ENCODE data around the gene ARPIN. TPM values are rescaled to one million over a fixed set of nuclear protein-coding genes. Genes with fewer than 3 reads are reported as not detected.

ARPIN gene
- total RNA-seq, 2 experiments from 2014 or later: not detected

DNA sequence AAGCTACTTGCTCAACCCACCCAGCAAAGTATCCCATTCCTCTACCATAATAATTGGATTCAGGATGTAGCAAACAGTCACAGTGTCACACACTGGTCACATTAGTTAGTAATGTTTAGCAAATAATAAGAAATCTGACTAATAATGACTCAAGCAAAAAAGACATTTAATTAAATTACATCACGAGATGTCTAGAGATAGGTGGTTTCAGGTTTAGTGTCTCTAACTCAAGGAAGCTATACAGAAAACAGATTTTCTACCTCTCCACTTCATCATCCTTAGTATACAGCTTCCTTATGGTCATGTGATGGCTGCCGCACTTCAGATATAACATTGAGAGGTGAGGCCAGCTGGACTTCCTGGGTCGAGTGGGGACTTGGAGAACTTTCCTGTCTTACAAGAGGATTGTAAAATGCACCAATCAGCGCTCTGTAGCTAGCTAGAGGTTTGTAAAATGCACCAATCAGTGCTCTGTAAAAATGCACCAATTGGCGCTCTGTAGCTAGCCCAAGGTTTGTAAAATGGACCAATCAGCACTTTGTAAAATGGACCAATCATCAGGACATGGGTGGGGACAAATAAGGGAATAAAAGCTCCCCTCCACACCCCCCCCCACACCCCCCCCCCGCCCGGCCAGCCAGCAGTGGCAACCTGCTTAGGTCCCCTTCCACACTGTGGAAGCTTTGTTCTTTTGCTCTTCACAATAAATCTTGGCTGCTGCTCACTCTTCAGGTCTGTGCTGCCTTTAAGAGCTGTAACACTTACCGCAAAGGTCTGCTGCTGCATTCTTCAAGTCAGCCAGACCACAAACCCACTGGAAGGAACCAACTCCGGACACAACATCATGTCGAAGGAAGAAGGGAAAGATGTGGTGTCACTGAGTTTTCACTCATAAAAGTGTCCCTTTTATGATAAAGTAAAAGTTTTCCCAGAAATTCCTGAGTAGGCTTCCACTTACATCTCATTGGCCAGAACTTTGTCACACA, 24.9 kb upstream of the ARPIN start:
- Mint-ChIP-seq H3K4me1 (ENCODE audit: low read depth) (peaks cover 32% of the 10 kb centered on the region), H3K4me3 (no peak overlapping the region), H3K27ac (no peak overlapping the region), H3K9me3 (ENCODE audit: insufficient read depth) (no peaks in the 10 kb centered on the region), H3K36me3 (ENCODE audit: low read depth) (no peaks in the 10 kb centered on the region), H3K27me3 (ENCODE audit: low read depth) (peaks cover 26% of the 10 kb centered on the region)
- peak; percentile 37 for DNase-seq
- ATAC-seq: no peak
- ChIA-PET POLR2A (interaction anchor here (0.6 kb wide), 1 partner anchor 301 kb away, joined by 3 read pairs; no protein-coding TSS in a partner anchor), CTCF (interaction anchor here (1.3 to 1.9 kb wide), 3 partner anchors 39 to 176 kb away, joined by 4 to 7 read pairs (median 5); no protein-coding TSS in a partner anchor)

DNA sequence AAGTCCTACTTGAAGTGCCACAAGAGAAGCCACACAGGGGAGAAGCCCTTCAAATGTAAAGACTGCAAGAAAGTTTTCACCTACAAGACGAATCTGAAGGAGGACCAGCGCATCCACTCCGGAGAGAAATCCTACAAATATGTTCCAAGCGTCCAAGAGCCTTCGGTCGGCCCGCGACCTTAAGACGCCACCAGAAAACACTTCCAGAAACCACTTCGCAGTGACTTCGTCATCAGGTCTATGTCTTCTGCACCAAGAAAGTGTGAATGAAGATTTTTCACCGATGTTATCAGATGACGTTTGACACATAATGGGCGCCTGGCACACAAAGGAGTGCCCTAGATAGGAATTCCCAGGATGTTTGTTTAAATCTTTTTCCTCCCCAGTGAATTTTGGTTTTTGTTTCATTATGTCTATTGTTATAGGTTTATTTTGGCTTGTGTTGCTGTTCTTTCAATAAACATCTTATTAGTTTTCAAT, 24.1 kb upstream of the ARPIN start:
- ChIA-PET CTCF (interaction anchor here (0.9 to 1.5 kb wide), 6 partner anchors 17 to 176 kb away, joined by 3 to 7 read pairs (median 4); no protein-coding TSS in a partner anchor), POLR2A (no interaction called here)
- no peak overlapping the region for H3K4me3 Mint-ChIP-seq
- peaks cover 29% of the 10 kb centered on the region for H3K27me3 Mint-ChIP-seq (ENCODE audit: low read depth)
- no peaks in the 10 kb centered on the region for H3K36me3 Mint-ChIP-seq (ENCODE audit: low read depth)
- H3K27ac Mint-ChIP-seq: no peak overlapping the region
- H3K4me1 Mint-ChIP-seq (ENCODE audit: low read depth): peaks cover 32% of the 10 kb centered on the region
- no peak for ATAC-seq
- no peaks in the 10 kb centered on the region for H3K9me3 Mint-ChIP-seq (ENCODE audit: insufficient read depth)
- DNase-seq: no peak

DNA sequence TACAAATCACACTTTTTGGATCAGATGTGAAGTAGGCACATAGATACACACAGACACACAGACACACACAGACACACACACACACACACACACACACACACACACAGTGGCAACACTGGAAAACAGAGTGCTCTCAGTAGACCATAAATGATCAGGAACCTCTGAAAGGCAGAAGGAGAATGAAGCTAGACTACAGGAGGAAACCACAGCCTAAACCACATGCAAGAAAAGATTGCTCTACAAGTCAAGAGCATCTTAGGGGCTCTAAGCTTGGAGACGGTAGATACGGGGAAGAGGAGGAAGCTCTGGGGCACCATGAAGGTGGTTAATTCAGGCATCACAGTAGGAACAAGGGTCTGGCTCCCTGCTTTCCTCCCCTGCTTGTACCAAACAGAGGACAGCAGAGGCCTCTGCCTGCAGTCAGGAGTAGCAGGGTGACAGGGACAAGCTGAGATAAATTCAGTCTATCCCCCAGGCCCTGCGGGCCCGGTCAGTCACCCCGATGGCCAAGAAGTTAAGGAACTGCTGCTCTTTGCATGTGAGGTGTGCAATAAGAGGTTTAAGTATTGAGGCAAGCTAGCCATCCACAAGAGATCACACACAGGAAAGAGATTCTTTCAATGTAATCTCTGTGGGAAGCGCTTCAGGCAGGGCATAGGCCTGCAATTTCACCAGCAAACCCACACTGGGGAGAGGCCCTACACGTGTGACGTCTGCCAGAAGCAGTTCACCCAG, 23.5 kb upstream of the ARPIN start:
- ChIA-PET POLR2A (no interaction called here), CTCF (interaction anchor here (0.9 to 1.3 kb wide), 6 partner anchors 16 to 175 kb away, joined by 3 to 6 read pairs (median 3); no protein-coding TSS in a partner anchor)
- DNase-seq: peak; percentile 52
- no peak overlapping the region for H3K4me3 Mint-ChIP-seq
- peaks cover 31% of the 10 kb centered on the region for H3K27me3 Mint-ChIP-seq (ENCODE audit: low read depth)
- H3K4me1 Mint-ChIP-seq (ENCODE audit: low read depth): peaks cover 32% of the 10 kb centered on the region
- ATAC-seq: peak; percentile 92
- H3K36me3 Mint-ChIP-seq (ENCODE audit: low read depth): no peaks in the 10 kb centered on the region
- no peaks in the 10 kb centered on the region for H3K9me3 Mint-ChIP-seq (ENCODE audit: insufficient read depth)
- H3K27ac Mint-ChIP-seq: peak overlapping the region; percentile 12

DNA sequence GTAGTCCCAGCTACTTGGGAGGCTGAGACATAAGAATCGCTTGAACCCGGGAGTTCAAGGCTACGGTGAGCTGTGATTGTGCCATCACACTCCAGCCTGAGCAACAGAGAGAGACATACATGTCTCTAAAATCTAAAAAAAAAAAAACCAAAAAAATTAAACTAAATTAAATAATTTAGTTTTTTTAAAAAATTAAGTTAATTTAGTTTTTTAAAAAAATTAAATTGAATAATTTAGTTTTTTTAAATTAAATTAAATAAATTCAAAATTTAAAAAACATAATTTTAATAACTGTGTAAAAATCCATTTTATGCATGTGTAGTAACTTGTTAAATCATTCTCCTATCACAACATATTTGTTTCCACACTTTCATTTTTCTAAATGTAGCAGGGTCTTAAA, 20.1 kb upstream of the ARPIN start:
- CTCF ChIA-PET: no interaction called here

DNA sequence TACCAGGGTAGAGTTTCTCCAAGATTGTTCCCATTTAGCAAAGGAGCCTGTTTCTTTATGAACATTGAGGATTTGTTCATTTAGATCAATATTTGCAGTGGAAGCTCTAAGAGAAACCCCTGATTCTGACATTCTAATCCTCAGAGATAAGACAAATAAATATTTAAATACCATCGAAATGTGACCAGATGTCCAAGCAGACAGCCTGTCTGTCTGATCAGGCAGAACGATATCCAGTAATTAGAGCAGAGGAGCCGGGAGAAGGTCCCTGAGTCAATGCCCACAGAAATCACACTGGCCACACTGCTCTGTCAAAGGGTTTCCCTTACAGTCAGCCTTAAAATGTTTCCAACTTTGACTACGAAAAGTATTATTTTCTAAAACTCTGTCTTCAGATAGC, 15.7 kb upstream of the ARPIN start:
- no peak for ATAC-seq
- POLR2A ChIA-PET: no interaction called here
- peaks cover 30% of the 10 kb centered on the region for H3K27me3 Mint-ChIP-seq (ENCODE audit: low read depth)
- no peaks in the 10 kb centered on the region for H3K9me3 Mint-ChIP-seq (ENCODE audit: insufficient read depth)
- H3K4me1 Mint-ChIP-seq (ENCODE audit: low read depth): no peaks in the 10 kb centered on the region
- H3K4me3 Mint-ChIP-seq: no peak overlapping the region
- CTCF ChIA-PET: no interaction called here
- H3K27ac Mint-ChIP-seq: no peak overlapping the region
- DNase-seq: no peak
- no peaks in the 10 kb centered on the region for H3K36me3 Mint-ChIP-seq (ENCODE audit: low read depth)

More for the DNA sequence above, 20.1 kb upstream of the ARPIN start:
- POLR2A ChIA-PET: no interaction called here
- no peaks in the 10 kb centered on the region for H3K9me3 Mint-ChIP-seq (ENCODE audit: insufficient read depth)
- H3K27me3 Mint-ChIP-seq (ENCODE audit: low read depth): peaks cover 34% of the 10 kb centered on the region
- H3K4me3 Mint-ChIP-seq: no peak overlapping the region
- DNase-seq (no peak), ATAC-seq (no peak)
- H3K4me1 Mint-ChIP-seq (ENCODE audit: low read depth): peaks cover 26% of the 10 kb centered on the region
- H3K36me3 Mint-ChIP-seq (ENCODE audit: low read depth): no peaks in the 10 kb centered on the region
- no peak overlapping the region for H3K27ac Mint-ChIP-seq

DNA sequence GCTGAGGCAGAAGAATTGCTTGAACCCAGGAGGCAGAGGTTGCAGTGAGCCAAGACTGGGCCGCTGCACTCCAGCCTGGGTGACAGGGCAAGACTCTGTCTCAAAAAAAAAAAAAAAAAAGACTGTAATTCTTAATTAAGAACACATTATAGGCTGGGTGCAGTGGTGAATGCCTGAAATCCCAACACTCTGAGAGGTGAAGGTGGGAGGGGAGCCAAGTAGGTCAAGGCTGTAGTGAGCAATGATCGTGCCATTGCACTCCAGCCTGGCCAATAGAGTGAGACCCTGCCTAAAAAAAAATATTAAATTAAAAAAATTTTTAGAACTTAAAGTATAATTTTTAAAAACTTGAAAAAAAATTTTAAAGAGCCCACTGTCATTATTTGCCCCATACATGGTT, 13.4 kb upstream of the ARPIN start:
- Mint-ChIP-seq H3K9me3 (ENCODE audit: insufficient read depth) (no peaks in the 10 kb centered on the region), H3K36me3 (ENCODE audit: low read depth) (no peaks in the 10 kb centered on the region), H3K27ac (no peak overlapping the region), H3K4me1 (ENCODE audit: low read depth) (no peaks in the 10 kb centered on the region), H3K27me3 (ENCODE audit: low read depth) (peaks cover 19% of the 10 kb centered on the region), H3K4me3 (no peak overlapping the region)
- no peak for DNase-seq
- CTCF ChIA-PET: no interaction called here
- POLR2A ChIA-PET: no interaction called here
- no peak for ATAC-seq

DNA sequence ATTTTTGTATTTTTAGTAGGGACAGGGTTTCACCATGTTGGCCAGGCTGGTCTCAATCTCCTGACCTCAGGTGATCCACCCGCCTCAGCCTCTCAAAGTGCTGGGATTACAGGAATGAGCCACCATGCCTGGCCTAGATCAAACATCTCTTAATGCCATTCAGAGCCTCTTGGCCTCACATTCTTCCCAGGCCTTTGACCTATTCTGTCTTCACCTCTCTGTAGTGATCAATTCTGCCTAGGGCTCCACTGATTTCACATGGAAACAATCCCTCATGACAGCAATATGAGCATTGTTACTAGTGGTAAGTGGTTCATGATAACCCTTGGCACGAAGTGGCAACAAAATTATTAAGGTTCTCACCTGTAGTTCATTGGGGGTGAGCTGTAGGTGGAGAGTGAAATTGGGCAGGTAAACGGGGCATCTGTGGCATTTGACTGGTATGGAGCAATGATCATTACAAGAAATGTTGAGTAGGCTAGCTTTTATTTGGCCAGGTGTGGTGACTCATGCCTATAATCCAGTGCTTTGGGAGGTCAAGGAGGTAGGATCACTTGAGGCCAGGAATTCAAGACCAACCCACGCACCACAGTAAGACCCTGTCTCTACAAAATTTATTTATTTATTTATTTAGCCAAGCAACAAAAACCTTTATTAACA, 4.8 kb upstream of the ARPIN start:
- Mint-ChIP-seq H3K4me3 (no peak overlapping the region), H3K9me3 (ENCODE audit: insufficient read depth) (no peaks in the 10 kb centered on the region), H3K36me3 (ENCODE audit: low read depth) (no peaks in the 10 kb centered on the region), H3K27me3 (ENCODE audit: low read depth) (peaks cover 23% of the 10 kb centered on the region), H3K4me1 (ENCODE audit: low read depth) (no peaks in the 10 kb centered on the region), H3K27ac (no peak overlapping the region)
- DNase-seq: no peak
- CTCF ChIA-PET: interaction anchor here (1.5 to 1.6 kb wide), 3 partner anchors 19 to 169 kb away, joined by 3 to 7 read pairs (median 4); no protein-coding TSS in a partner anchor
- POLR2A ChIA-PET: interaction anchor here (1.1 kb wide), 1 partner anchor 24 kb away, joined by 5 read pairs; the partner anchor contains the start of gene AP3S2
- ATAC-seq: no peak

DNA sequence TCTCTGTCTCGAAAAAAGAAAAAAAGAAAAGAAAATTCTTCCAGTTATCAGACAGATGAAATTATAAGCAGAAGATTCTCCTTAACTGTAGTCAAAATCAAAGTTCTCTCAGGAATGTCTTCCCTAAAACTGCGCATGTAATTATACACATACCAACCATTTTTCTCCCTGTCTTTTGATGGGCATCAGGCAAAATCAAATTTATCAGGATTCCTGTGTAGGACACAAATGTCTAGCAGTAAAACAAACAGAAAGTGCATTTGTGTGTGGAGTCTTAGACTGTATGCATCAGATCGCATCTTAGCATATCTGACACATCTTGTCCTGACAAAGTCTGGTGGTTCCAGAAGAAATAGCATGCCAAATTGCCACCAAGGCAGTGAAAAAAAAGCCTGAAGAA, 3.9 kb upstream of the ARPIN start:
- Mint-ChIP-seq H3K4me3 (no peak overlapping the region), H3K36me3 (ENCODE audit: low read depth) (no peaks in the 10 kb centered on the region), H3K27me3 (ENCODE audit: low read depth) (peaks cover 29% of the 10 kb centered on the region), H3K27ac (no peak overlapping the region), H3K4me1 (ENCODE audit: low read depth) (no peaks in the 10 kb centered on the region), H3K9me3 (ENCODE audit: insufficient read depth) (no peaks in the 10 kb centered on the region)
- ChIA-PET CTCF (interaction anchor here (1.5 kb wide), 1 partner anchor 170 kb away, joined by 3 read pairs; no protein-coding TSS in a partner anchor), POLR2A (no interaction called here)
- no peak for DNase-seq
- no peak for ATAC-seq

DNA sequence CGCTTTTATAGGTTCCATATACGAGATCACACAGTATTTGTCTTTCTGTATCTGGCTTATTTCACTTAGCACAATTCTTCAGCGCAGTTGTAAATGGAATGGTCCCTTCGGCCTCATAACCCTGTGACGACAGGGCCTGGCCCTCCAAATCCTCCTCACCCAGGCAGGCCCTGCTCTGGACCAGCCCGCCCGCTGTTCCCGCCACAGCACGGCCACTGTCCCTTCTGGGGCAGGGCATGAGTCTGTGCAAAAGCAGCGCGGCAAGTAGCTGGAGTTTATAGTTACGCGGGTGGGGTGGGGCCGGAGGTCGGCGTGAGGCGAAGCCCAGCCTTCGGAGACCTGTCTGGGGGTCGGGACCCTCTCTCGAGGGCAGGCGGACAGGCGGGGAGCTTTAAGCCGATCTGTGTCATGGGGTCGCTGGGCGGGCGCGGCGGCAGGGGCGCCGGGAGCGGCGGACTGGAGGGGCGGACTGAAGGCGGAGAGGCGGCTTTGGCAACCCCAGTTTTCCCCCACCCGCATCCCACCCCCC, 543 bp downstream of the ARPIN start:
- H3K36me3 Mint-ChIP-seq (ENCODE audit: low read depth): no peaks in the 10 kb centered on the region
- ATAC-seq (no peak), DNase-seq (no peak)
- no peaks in the 10 kb centered on the region for H3K4me1 Mint-ChIP-seq (ENCODE audit: low read depth)
- H3K27me3 Mint-ChIP-seq (ENCODE audit: low read depth): peaks cover 48% of the 10 kb centered on the region
- no peak overlapping the region for H3K27ac Mint-ChIP-seq
- ChIA-PET CTCF (interaction anchor here (1.2 kb wide), 1 partner anchor 19 kb away, joined by 4 read pairs; no protein-coding TSS in a partner anchor), POLR2A (no interaction called here)
- H3K4me3 Mint-ChIP-seq: peak overlapping the region; percentile 22
- no peaks in the 10 kb centered on the region for H3K9me3 Mint-ChIP-seq (ENCODE audit: insufficient read depth)

DNA sequence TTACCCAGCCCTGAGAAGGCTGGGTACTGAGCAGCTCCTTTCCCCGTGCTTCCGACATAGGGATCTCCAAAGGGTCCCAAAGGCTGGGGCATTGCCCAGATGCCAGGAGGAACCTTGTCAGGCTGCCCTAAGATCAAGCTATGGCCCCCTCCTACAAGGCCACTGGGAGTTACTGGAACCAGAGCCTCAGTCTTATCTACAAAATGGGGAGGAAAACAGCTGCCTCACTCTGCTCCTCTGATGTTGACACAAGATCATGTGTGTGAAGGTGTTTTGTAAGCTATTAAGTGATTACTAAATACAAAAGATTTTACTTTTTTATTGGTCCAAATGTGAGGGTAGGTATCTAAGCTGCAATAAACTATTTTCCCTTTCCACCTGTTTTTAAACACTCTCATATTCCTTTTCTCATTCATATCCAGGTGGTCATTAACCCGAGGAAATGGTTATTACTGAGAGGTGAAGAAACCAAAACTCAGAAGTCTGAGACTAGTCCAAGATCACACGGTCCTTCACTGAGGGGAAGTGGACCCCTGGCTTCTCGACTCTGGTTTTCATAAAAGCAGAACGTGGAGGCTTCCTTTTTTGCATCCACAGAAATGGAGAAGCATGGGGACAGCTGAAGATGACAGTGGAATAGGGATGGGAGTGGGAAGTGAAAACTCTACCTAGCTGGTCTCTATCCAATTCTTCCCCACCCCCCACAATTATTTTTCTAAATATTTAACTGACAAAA, 1.7 kb downstream of the ARPIN start:
- no peaks in the 10 kb centered on the region for H3K4me1 Mint-ChIP-seq (ENCODE audit: low read depth)
- ChIA-PET POLR2A (interaction anchor here (0.9 kb wide), 1 partner anchor 15 kb away, joined by 3 read pairs; no protein-coding TSS in a partner anchor), CTCF (interaction anchor here (1.1 to 1.3 kb wide), 3 partner anchors 12 to 61 kb away, joined by 3 read pairs; no protein-coding TSS in a partner anchor)
- ATAC-seq: no peak
- H3K4me3 Mint-ChIP-seq: no peak overlapping the region
- no peaks in the 10 kb centered on the region for H3K36me3 Mint-ChIP-seq (ENCODE audit: low read depth)
- DNase-seq: no peak
- no peak overlapping the region for H3K27ac Mint-ChIP-seq
- H3K27me3 Mint-ChIP-seq (ENCODE audit: low read depth): peaks cover 44% of the 10 kb centered on the region
- H3K9me3 Mint-ChIP-seq (ENCODE audit: insufficient read depth): no peaks in the 10 kb centered on the region
